Ovary (tissue), 9 donors: ENCODE results near the gene GAK. TPM values are rescaled to one million over a fixed set of nuclear protein-coding genes. Genes with fewer than 3 reads are reported as not detected.

ENCODE experiments used
- DNase-seq, 5 donors: peaks; one replicate each; pipeline ENCODE4 v3.0.0-alpha.2; 2019 to 2020
- H3K27ac ChIP-seq, 2 donors: fragments of 200-600 bp; one replicate each; pipeline versions ENCODE4 v1.5.1 to v1.8.0; 2019 to 2022
- H3K27me3 ChIP-seq: fragments of 200-600 bp; one replicate; pipeline ENCODE4 v1.8.0; 2022
- H3K36me3 ChIP-seq: fragments of 200-600 bp; sonication (generic); one replicate; pipeline ENCODE4 v1.5.1; 2019
- H3K4me1 ChIP-seq: one replicate; pipeline ENCODE4 v1.8.1; 2013; ENCODE audit warnings: mild to moderate bottlenecking, moderate library complexity; ENCODE audit not compliant: insufficient read depth
- H3K4me3 ChIP-seq: fragments of 200-600 bp; sonication (generic); one replicate; pipeline ENCODE4 v1.5.1; 2017
- H3K9me3 ChIP-seq, 2 donors: fragments of 200-600 bp in 1 of 2; sonication (generic) in 1 of 2; one replicate each; pipeline versions ENCODE4 v1.5.1 to v1.8.1; 2013 to 2019; ENCODE audit warnings: mild to moderate bottlenecking in 1 of 2, moderate library complexity in 1 of 2
- EP300 ChIP-seq: sonication (generic); formaldehyde crosslinking; IDR thresholded peaks from one replicate; pipeline ENCODE4 v1.6.1; 2017; ENCODE audit warnings: antibody characterized with exemption
- POLR2A ChIP-seq: fragments of 450-650 bp; IDR thresholded peaks from one replicate; pipeline ENCODE4 v1.6.1; 2017; ENCODE audit warnings: antibody characterized with exemption, mild to moderate bottlenecking, moderate library complexity
- WGBS, 3 donors: extraction: QIAGEN DNeasy Blood & Tissue Kit in 1 of 3; methylation state at CpG; one replicate each; pipeline versions ENCODE4 v1.1.5 to v1.1.7; 2013 to 2017; 5-methylcytosine and 5-hydroxymethylcytosine counted together
- intact Hi-C, 4 donors: fragments of 100-400 bp; cut with DNase I; formaldehyde crosslinking; loops; one replicate each; pipeline versions ENCODE4 v1.11.0 to v1.15.1; 2022 to 2023
- polyA plus RNA-seq, 2 donors: library from polyadenylated mRNA; stranded (reverse); fragments of 200-250 nt in 1 of 2; fragments of 350-450 nt in 1 of 2; fragmentation: Illumina TruSeq in 1 of 2; extraction: RNeasy Lipid Tissue Mini Kit (QIAGEN cat#74804) in 1 of 2; gene quantifications; one replicate each; pipeline ENCODE4 v1.2.3, GENCODE V29; 2013 to 2014
- total RNA-seq, 7 donors: library from RNA; depleted of rRNA in 2 of 7; stranded (reverse); fragments of >200 nt in 2 of 7; fragmentation: NEBNext Ultra II Directional in 3 of 7; extraction: Animal tissue kit (Norgen Biotek cat#: 25700) in 3 of 7; gene quantifications; one replicate each; pipeline versions ENCODE4 v1.1.0 to v1.2.4, GENCODE V29; 2016 to 2023
- TF ChIP-seq, protein P1 (sequence below), 3 donors: fragments of 450-650 bp in 2 of 3; fragments of 200-600 bp in 1 of 3; IDR thresholded peaks; one replicate each; pipeline versions ENCODE4 v1.5.1 to v1.8.0; 2016 to 2022; ENCODE audit warnings: antibody characterized with exemption in 3 of 3, mild to moderate bottlenecking in 1 of 3
- donor health status: DM: no; HTN: no; CAD: no; lungs with moderate emphysema.
- donor health status: DM: no; HTN: no; CAD: no.
- donor health status: Bipolar disorder and iron deficiency.
- donor health status: DM: yes; HTN: yes; CAD: no.
- donor health status: DM: no; HTN: no; CAD: no.
- donor health status: DM: yes; HTN: yes; CAD: no.

The GAK gene
- total and polyA plus RNA-seq, 9 donors, result 30.7 to 95.4 (median 70.4) TPM

DNA sequence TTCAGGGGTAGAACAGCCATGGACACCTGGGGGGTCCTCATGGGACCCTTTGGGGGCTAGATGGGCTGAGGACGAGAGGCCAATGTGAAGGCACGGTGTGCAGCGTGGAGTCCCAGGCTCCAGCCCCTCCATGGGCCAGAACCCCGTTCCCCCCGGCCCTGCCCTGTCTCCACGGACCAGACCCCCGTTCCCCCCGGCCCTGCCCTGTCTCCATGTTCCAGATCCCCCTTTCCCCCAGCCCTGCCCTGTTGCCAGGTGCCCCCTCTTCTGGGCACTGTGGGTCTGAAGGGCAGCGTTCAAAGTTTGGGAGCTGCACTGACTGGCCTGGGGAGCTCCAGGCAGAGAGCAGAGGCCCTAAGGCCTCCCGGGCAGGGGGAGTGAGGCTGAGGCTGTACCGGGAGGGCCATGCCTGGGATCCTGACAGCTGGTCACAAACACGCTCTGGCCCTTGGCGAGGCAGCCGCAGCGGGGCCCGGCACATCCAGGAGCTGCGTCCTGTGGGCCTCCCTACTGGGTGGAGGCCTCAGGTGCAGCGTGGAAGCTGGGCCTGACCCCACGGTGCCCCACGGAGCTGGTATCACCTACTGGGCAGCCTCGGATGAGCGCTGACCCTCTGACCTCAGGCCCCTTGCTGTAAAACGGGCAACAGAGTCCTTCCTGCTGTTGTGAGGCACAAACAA lies 32.4 kb upstream of the GAK start:
- intact Hi-C loops, result no loop called here
- Histone ChIP-seq H3K27ac (no peak overlapping the region), H3K9me3 (no peaks in the 10 kb centered on the region), H3K4me3 (no peak overlapping the region), H3K27me3 (no peaks in the 10 kb centered on the region), H3K4me1 (no peaks in the 10 kb centered on the region), H3K36me3 (no peaks in the 10 kb centered on the region)
- no peak for DNase-seq
- TF ChIP-seq EP300 (no peak), POLR2A (no peak)
- TF ChIP-seq, protein P1, sequence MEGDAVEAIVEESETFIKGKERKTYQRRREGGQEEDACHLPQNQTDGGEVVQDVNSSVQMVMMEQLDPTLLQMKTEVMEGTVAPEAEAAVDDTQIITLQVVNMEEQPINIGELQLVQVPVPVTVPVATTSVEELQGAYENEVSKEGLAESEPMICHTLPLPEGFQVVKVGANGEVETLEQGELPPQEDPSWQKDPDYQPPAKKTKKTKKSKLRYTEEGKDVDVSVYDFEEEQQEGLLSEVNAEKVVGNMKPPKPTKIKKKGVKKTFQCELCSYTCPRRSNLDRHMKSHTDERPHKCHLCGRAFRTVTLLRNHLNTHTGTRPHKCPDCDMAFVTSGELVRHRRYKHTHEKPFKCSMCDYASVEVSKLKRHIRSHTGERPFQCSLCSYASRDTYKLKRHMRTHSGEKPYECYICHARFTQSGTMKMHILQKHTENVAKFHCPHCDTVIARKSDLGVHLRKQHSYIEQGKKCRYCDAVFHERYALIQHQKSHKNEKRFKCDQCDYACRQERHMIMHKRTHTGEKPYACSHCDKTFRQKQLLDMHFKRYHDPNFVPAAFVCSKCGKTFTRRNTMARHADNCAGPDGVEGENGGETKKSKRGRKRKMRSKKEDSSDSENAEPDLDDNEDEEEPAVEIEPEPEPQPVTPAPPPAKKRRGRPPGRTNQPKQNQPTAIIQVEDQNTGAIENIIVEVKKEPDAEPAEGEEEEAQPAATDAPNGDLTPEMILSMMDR (IDR thresholded peaks at IDR 0.05), result no peak
- 86 to 90% (median 86%) methylated on average over 17 to 23 of the region's 23 CpGs for WGBS, 3 donors

DNA sequence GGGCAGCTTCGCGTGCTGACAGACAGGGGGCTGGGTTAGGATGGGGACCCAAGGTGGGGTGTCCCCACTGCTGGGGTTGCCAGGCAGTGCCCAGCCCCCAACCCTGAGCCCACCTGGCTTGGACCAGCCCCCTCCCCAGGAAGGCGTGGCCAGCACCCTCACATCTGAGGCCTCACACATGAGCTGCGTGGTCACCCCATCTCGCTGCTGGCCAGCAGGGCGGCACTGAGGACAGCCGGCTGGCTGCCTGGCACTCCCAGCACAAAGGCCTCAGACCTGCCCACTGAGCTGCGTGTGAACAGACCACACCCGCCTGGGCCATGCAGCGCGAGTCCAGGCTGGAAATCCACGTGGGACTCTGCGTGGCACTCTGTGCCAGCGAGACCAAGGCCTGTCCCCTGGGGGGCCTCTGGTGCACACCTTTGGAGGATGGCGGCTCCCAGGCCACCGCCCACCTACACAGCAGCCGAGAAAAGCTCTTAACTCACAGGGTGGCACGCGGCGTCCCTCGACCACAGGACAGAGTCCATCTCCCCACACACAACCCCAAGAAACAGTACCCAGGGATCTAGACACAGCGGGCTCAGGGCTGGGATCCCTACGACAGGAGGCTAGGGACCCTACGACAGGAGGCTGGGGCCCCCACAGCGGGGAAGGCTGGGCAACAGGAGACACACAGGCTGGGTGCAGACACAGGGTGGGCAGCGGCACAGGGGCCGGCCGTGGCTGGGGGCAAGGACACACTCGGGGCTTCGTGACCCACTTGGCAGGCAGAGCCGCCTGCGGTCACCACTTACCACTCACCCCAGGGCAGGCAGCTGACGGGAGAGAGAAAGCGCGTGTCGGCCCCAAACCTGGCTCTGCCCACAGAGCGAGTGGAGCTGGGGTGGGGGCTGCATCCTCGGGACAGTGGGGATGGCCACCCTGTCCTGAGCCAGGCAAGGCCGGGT lies 31.4 kb upstream of the GAK start:
- no peak for DNase-seq
- TF ChIP-seq POLR2A (no peak), EP300 (no peak)
- TF ChIP-seq, protein P1 (IDR thresholded peaks at IDR 0.05), result no peak
- intact Hi-C loops, result no loop called here
- Histone ChIP-seq H3K9me3 (no peaks in the 10 kb centered on the region), H3K36me3 (no peaks in the 10 kb centered on the region), H3K4me1 (no peaks in the 10 kb centered on the region), H3K27me3 (no peaks in the 10 kb centered on the region), H3K27ac (no peak overlapping the region), H3K4me3 (no peak overlapping the region)
- WGBS, 3 donors, result 91 to 93% (median 92%) methylated on average over 33 to 39 of the region's 39 CpGs

DNA sequence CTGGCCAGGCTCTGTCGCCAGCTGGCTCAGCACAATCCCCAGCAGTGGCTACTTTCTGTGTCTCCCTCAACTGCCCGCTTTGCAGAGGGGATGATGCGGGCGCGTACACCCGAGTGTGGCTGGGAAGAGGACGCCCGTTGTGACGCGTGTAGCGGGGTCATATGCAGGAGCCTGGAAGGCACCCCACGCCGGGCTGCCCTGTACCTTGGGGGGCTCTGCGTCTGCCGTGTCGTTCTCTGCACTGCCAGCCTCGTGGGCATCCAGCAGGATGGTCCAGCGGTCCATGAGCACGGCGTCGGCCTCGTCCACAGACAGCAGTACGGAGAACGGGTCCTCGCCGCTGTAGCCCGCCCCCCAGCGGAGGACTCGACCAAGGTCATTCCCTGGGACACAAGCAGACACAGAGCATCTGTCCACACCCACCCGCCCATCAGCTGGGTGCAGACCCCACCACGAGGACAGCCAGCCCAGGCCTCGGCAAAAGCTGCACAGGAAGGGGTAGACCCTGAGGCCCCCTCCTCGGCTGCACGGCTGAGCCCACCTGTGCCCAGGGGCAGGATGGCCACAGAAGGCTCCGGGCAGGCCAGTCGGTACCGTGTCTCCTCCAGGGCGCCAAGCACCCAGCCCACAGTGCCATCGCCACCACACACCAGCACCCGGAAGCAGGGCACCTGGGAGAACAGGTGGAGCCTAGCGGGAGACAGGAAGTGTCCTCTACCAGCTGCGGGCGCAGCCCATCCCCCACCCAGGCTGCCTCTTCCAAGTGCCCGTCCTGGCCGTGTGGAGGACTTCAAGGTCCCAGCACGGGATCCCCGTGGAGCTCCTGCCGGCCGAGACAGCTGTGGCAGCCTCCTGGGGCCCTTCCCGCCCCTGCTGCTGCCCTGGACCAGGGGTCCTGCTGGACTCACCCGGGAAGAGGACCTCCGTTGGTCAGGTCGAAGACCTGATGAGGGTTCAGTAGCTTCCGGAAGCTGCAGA lies 30.4 kb upstream of the GAK start:
- Histone ChIP-seq H3K4me3 (no peak overlapping the region), H3K27me3 (no peaks in the 10 kb centered on the region), H3K36me3 (no peaks in the 10 kb centered on the region), H3K27ac (no peak overlapping the region), H3K9me3 (no peaks in the 10 kb centered on the region), H3K4me1 (no peaks in the 10 kb centered on the region)
- no peak for DNase-seq
- intact Hi-C loops, result no loop called here
- TF ChIP-seq EP300 (no peak), POLR2A (no peak)
- TF ChIP-seq, protein P1 (IDR thresholded peaks at IDR 0.05), result no peak
- 87 to 92% (median 87%) methylated on average over 44 to 54 of the region's 54 CpGs for WGBS, 3 donors
